Endothelial cell of umbilical vein (primary cell): ENCODE data around the gene LMO4. TPM values are rescaled to one million over a fixed set of nuclear protein-coding genes. Genes with fewer than 3 reads are reported as not detected.

Experiments used
- BruUV-seq: library from RNA; stranded (reverse); fragments of 400-500 nt; replicated peaks from 2 replicates; lab custom pipeline; 2021; lab: Mats Ljungman, UMichigan
- CTCF ChIA-PET: fragments of 300-600, 350-600 bp; sonication (Branson Sonifier 250); formaldehyde crosslinking; loops from one replicate; lab custom pipeline; 2021; ENCODE audit warnings: antibody characterized with exemption, inconsistent platforms; lab: Charles Lee
- POLR2A ChIA-PET: fragments of 300-600, 350-600 bp; sonication (Branson Sonifier 250); formaldehyde crosslinking; loops from one replicate; lab custom pipeline; 2021; ENCODE audit warnings: antibody characterized with exemption, inconsistent platforms; lab: Charles Lee
- DNase-seq: peaks from one replicate; pipeline ENCODE4 v3.0.0-alpha.2; 2011; ENCODE audit warnings: low read depth, low spot score
- FAIRE-seq: peaks from 2 replicates; lab custom pipeline; 2011; peaks lifted over from hg19 to GRCh38; lab: Jason Lieb, UNC
- H2AFZ ChIP-seq: 2 replicates; pipeline ENCODE4 v1.6.0; 2012; ENCODE audit warnings: low read depth, low read length, control low read depth, inconsistent platforms
- H3K27ac ChIP-seq: 2 replicates; pipeline ENCODE4 v1.5.1; 2011; ENCODE audit warnings: low read depth, mild to moderate bottlenecking, control low read depth, low read length, moderate library complexity; ENCODE audit not compliant: insufficient read depth
- H3K27me3 ChIP-seq, 2 experiments: 2 replicates each; pipeline versions ENCODE4 v1.6.0 to v1.6.1; 2011; ENCODE audit warnings: low read length in 2 of 2, mixed read lengths in 1 of 2; ENCODE audit not compliant: control insufficient read depth in 2 of 2, insufficient read depth in 2 of 2
- H3K36me3 ChIP-seq, 2 experiments: 2 replicates in 1 of 2; 3 replicates in 1 of 2; pipeline ENCODE4 v1.5.1; 2011; ENCODE audit warnings: low read length in 2 of 2, mild to moderate bottlenecking in 1 of 2, moderate library complexity in 1 of 2; ENCODE audit not compliant: control insufficient read depth in 2 of 2, insufficient read depth in 2 of 2; ENCODE audit errors: extremely low read depth in 1 of 2
- H3K4me1 ChIP-seq: 3 replicates; pipeline ENCODE4 v1.5.1; 2011; ENCODE audit warnings: mild to moderate bottlenecking, low read length; ENCODE audit not compliant: control insufficient read depth, insufficient read depth; ENCODE audit errors: extremely low read depth
- H3K4me2 ChIP-seq: 2 replicates; pipeline ENCODE4 v1.6.1; 2011; ENCODE audit warnings: low read length, control low read depth, mixed read lengths; ENCODE audit not compliant: insufficient read depth
- H3K4me3 ChIP-seq, 3 experiments: fragments of 200-600 bp in 1 of 3; sonication (generic), shearing (Covaris generic) in 1 of 3; replicated peaks in 1 of 3; 2 replicates each; pipeline ENCODE4 v1.5.1; 2011 to 2016; ENCODE audit warnings: control low read depth in 3 of 3, low read length in 3 of 3, mild to moderate bottlenecking in 2 of 3, inconsistent platforms in 1 of 3, low read depth in 1 of 3, moderate library complexity in 1 of 3; ENCODE audit not compliant: insufficient read depth in 1 of 3
- H3K79me2 ChIP-seq: 2 replicates; pipeline ENCODE4 v1.6.0; 2012; ENCODE audit warnings: low read length, inconsistent platforms; ENCODE audit not compliant: control insufficient read depth, insufficient read depth
- H3K9ac ChIP-seq: replicated peaks from 2 replicates; pipeline ENCODE3; 2011; ENCODE audit warnings: low read length, control low read depth; ENCODE audit not compliant: insufficient read depth; ENCODE audit errors: extremely low read depth
- H3K9me1 ChIP-seq: replicated peaks from 3 replicates; pipeline ENCODE4 v1.6.0; 2011; ENCODE audit warnings: mild to moderate bottlenecking, low read length; ENCODE audit not compliant: control insufficient read depth, insufficient read depth; ENCODE audit errors: extremely low read depth
- H3K9me3 ChIP-seq: replicated peaks from 2 replicates; pipeline ENCODE4 v1.5.1; 2012; ENCODE audit warnings: low read length, inconsistent platforms; ENCODE audit not compliant: control insufficient read depth, insufficient read depth
- H4K20me1 ChIP-seq: replicated peaks from 2 replicates; pipeline ENCODE3; 2011; ENCODE audit warnings: mild to moderate bottlenecking, low read length; ENCODE audit not compliant: control insufficient read depth, insufficient read depth; ENCODE audit errors: extremely low read depth
- CTCF ChIP-seq, 2 donors: IDR thresholded peaks; 1 replicate in 1 of 2; 2 replicates in 1 of 2; pipeline ENCODE4 v1.5.1; 2011; ENCODE audit warnings: low read length in 2 of 2, mild to moderate bottlenecking in 2 of 2, moderate library complexity in 2 of 2, control low read depth in 1 of 2, inconsistent platforms in 1 of 2, low read depth in 1 of 2; ENCODE audit not compliant: insufficient read depth in 1 of 2; ENCODE audit errors: extremely low read depth in 1 of 2
- FOS ChIP-seq: IDR thresholded peaks from 2 replicates; pipeline ENCODE4 v1.6.1; 2011; ENCODE audit warnings: mild to moderate bottlenecking, low read length, moderate library complexity, borderline replicate concordance; ENCODE audit not compliant: insufficient read depth
- GATA2 ChIP-seq: IDR thresholded peaks from 2 replicates; pipeline ENCODE4 v1.7.0; 2011; ENCODE audit warnings: low read depth, mild to moderate bottlenecking, moderate library complexity, mixed read lengths, low read length; ENCODE audit not compliant: insufficient read length, insufficient read depth
- JUN ChIP-seq: IDR thresholded peaks from 2 replicates; pipeline ENCODE4 v1.6.1; 2011; ENCODE audit warnings: borderline replicate concordance, low read depth; ENCODE audit not compliant: insufficient read length, insufficient read depth
- MAX ChIP-seq: IDR thresholded peaks from 2 replicates; pipeline ENCODE4 v1.6.1; 2011; ENCODE audit not compliant: insufficient read depth, insufficient read length
- MYC ChIP-seq: IDR thresholded peaks from one replicate; pipeline ENCODE4 v1.6.1; 2011; ENCODE audit warnings: mild to moderate bottlenecking, low read depth, low read length
- POLR2A ChIP-seq: IDR thresholded peaks from 2 replicates; pipeline ENCODE4 v1.6.1; 2012; ENCODE audit warnings: low read depth, mild to moderate bottlenecking, control low read depth, low read length
- POLR2AphosphoS5 ChIP-seq: IDR thresholded peaks from 2 replicates; pipeline ENCODE4 v1.6.1; 2012; ENCODE audit warnings: low read depth, mild to moderate bottlenecking, control low read depth, low read length, moderate library complexity; ENCODE audit not compliant: insufficient read depth
- dilution Hi-C: fragments of 300-500 bp; cut with MboI; formaldehyde crosslinking; loops from one replicate; pipeline ENCODE4 v1.15.0; 2019; ENCODE audit warnings: low sequenced_read_pairs; ENCODE audit not compliant: extremely low pct_ligation_motif_present
- intact Hi-C: fragments of 100-400 bp; cut with micrococcal nuclease; formaldehyde crosslinking; loops from one replicate; pipeline ENCODE4 v1.10.0; 2022
- polyA plus RNA-seq, 4 experiments: library from polyadenylated mRNA; depleted of rRNA in 3 of 4; stranded (reverse) in 3 of 4; unstranded in 1 of 4; fragments of >200 nt; gene quantifications; 2 replicates each; pipeline versions ENCODE4 v1.2.1 to v1.2.3, GENCODE V29; 2011 to 2012; ENCODE audit warnings: missing spikeins in 1 of 4
- total RNA-seq: library from RNA; stranded (reverse); gene quantifications from 2 replicates; pipeline ENCODE4 v1.2.3, GENCODE V29; 2021

Gene LMO4
- total and polyA plus RNA-seq, 2 donors (not counting 3 experiments of a cell fraction or from before 2014, with no cell fraction given), result 24.8 to 36.6 TPM

GRCh38 chr1:87367549-87367948 lies 38.9 kb downstream of the LMO4 start:
- Histone ChIP-seq H3K9me1 (no peaks in the 10 kb centered on the region), H3K36me3 (no peaks in the 10 kb centered on the region), H3K79me2 (no peaks in the 10 kb centered on the region), H3K27me3 (no peaks in the 10 kb centered on the region), H3K4me3 (no peak overlapping the region), H3K4me2 (no peak overlapping the region), H2AFZ (no peak overlapping the region), H3K9me3 (no peaks in the 10 kb centered on the region), H3K9ac (no peak overlapping the region), H3K27ac (no peak overlapping the region), H3K4me1 (no peaks in the 10 kb centered on the region), H4K20me1 (no peaks in the 10 kb centered on the region)
- ChIA-PET POLR2A (no interaction called here), CTCF (interaction anchor here (1.4 kb wide), 1 partner anchor 586 kb away, joined by 3 read pairs; no protein-coding TSS in a partner anchor)
- dilution Hi-C loops (no loop called here), intact Hi-C loops (no loop called here)
- BruUV-seq, result no TSS peak
- DNase-seq (no peak), FAIRE-seq (no peak)
- no peak for TF ChIP-seq MYC
- TF ChIP-seq POLR2A, result no peak
- TF ChIP-seq JUN, result no peak
- TF ChIP-seq GATA2, result no peak
- no peak for TF ChIP-seq POLR2AphosphoS5
- TF ChIP-seq CTCF (IDR thresholded peaks at IDR 0.05; ENCODE audit: extremely low read depth in 1 of 2, insufficient read depth in 1 of 2, low read depth in 1 of 2, low read length in 2 of 2), result no peak
- TF ChIP-seq MAX, result no peak
- TF ChIP-seq FOS, result no peak
